ENCODE results near the gene KRT222.

The KRT222 gene

GRCh38 chr17:40699371-40699770, 34.4 kb upstream of the KRT222 start:
- ChIA-PET CTCF (no interaction called here), POLR2A (interaction anchor here (1.3 kb wide), 1 partner anchor 52 kb away, joined by 4 read pairs; the partner anchor contains the start of gene SMARCE1)
- TF ChIP-seq TARDBP (IDR thresholded peaks at IDR 0.05) (no peak), NFRKB (IDR thresholded peaks at IDR 0.05) (no peak), CTBP1 (IDR thresholded peaks at IDR 0.05; ENCODE audit: borderline replicate concordance) (no peak), LEF1 (IDR thresholded peaks at IDR 0.05; ENCODE audit: borderline replicate concordance) (no peak), ELF4 (IDR thresholded peaks at IDR 0.05) (no peak), L3MBTL2 (conservative IDR thresholded peaks at IDR 0.05) (no peak), BHLHE40 (IDR thresholded peaks at IDR 0.05; ENCODE audit: borderline replicate concordance) (no peak), FOXK2 (IDR thresholded peaks at IDR 0.05) (no peak), SP1 (IDR thresholded peaks at IDR 0.05) (no peak), ARNT (IDR thresholded peaks at IDR 0.05) (no peak)
- no peak for DNase-seq (ENCODE audit: extremely low spot score)

- CTCF ChIA-PET: interaction anchor here (0.7 to 1.1 kb wide), 2 partner anchors 44 to 82 kb away, joined by 3 to 4 read pairs; no protein-coding TSS in a partner anchor
- TF ChIP-seq SP1 (IDR thresholded peaks at IDR 0.05): no peak
- no peak for TF ChIP-seq TARDBP (IDR thresholded peaks at IDR 0.05)
- TF ChIP-seq PKNOX1 (IDR thresholded peaks at IDR 0.05): no peak
- no peak for TF ChIP-seq SUZ12 (IDR thresholded peaks at IDR 0.05)
- TF ChIP-seq FOXM1 (IDR thresholded peaks at IDR 0.05; ENCODE audit: borderline replicate concordance): no peak
- TF ChIP-seq NFRKB (IDR thresholded peaks at IDR 0.05): no peak
- TF ChIP-seq L3MBTL2 (conservative IDR thresholded peaks at IDR 0.05): no peak
- no peak for TF ChIP-seq BHLHE40 (IDR thresholded peaks at IDR 0.05; ENCODE audit: borderline replicate concordance)
- no peak for TF ChIP-seq ARNT (IDR thresholded peaks at IDR 0.05)
- no peak for TF ChIP-seq FOXK2 (IDR thresholded peaks at IDR 0.05)
- no peak for TF ChIP-seq ELF4 (IDR thresholded peaks at IDR 0.05)
- no peak for DNase-seq (ENCODE audit: extremely low spot score)
- POLR2A ChIA-PET: interaction anchor here (1.8 kb wide), 1 partner anchor 50 kb away, joined by 6 read pairs; the partner anchor contains the start of gene SMARCE1
Observed at GRCh38 chr17:40697297-40697696, 32.3 kb upstream of the KRT222 start.

- ChIA-PET POLR2A (interaction anchor here (1.8 kb wide), 1 partner anchor 49 kb away, joined by 6 read pairs; the partner anchor contains the start of gene SMARCE1), CTCF (interaction anchor here (0.7 to 1.1 kb wide), 2 partner anchors 43 to 81 kb away, joined by 3 to 4 read pairs; no protein-coding TSS in a partner anchor)
- DNase-seq (ENCODE audit: extremely low spot score): no peak
- TF ChIP-seq FOXM1 (IDR thresholded peaks at IDR 0.05; ENCODE audit: borderline replicate concordance): no peak
- no peak for TF ChIP-seq HDGF (IDR thresholded peaks at IDR 0.05; ENCODE audit: borderline replicate concordance)
- no peak for TF ChIP-seq PKNOX1 (IDR thresholded peaks at IDR 0.05)
Observed at GRCh38 chr17:40696651-40697072, 31.7 kb upstream of the KRT222 start.

GRCh38 chr17:40695874-40696472, 31.0 kb upstream of the KRT222 start:
- ChIA-PET CTCF (no interaction called here), POLR2A (interaction anchor here (0.9 kb wide), 1 partner anchor 48 kb away, joined by 3 read pairs; no protein-coding TSS in a partner anchor)
- no peak for TF ChIP-seq L3MBTL2 (conservative IDR thresholded peaks at IDR 0.05)
- no peak for TF ChIP-seq TARDBP (IDR thresholded peaks at IDR 0.05)
- no peak for TF ChIP-seq FOXA1 (IDR thresholded peaks at IDR 0.05)
- no peak for TF ChIP-seq HDGF (IDR thresholded peaks at IDR 0.05; ENCODE audit: borderline replicate concordance)
- no peak for TF ChIP-seq FOXM1 (IDR thresholded peaks at IDR 0.05; ENCODE audit: borderline replicate concordance)
- no peak for TF ChIP-seq LEF1 (IDR thresholded peaks at IDR 0.05; ENCODE audit: borderline replicate concordance)
- no peak for TF ChIP-seq SP1 (IDR thresholded peaks at IDR 0.05)
- TF ChIP-seq BHLHE40 (IDR thresholded peaks at IDR 0.05; ENCODE audit: borderline replicate concordance): no peak
- TF ChIP-seq NFRKB (IDR thresholded peaks at IDR 0.05): no peak
- TF ChIP-seq PKNOX1 (IDR thresholded peaks at IDR 0.05): no peak
- no peak for TF ChIP-seq CTBP1 (IDR thresholded peaks at IDR 0.05; ENCODE audit: borderline replicate concordance)
- TF ChIP-seq ELF4 (IDR thresholded peaks at IDR 0.05): no peak
- TF ChIP-seq FOXK2 (IDR thresholded peaks at IDR 0.05): no peak
- TF ChIP-seq ZNF384 (IDR thresholded peaks at IDR 0.05): no peak
- TF ChIP-seq SUZ12 (IDR thresholded peaks at IDR 0.05): no peak
- TF ChIP-seq ARNT (IDR thresholded peaks at IDR 0.05): no peak

GRCh38 chr17:40694584-40694983, 29.6 kb upstream of the KRT222 start:
- ChIA-PET CTCF (no interaction called here), POLR2A (no interaction called here)
- TF ChIP-seq SP1 (IDR thresholded peaks at IDR 0.05): no peak
- no peak for TF ChIP-seq ELF4 (IDR thresholded peaks at IDR 0.05)
- TF ChIP-seq BHLHE40 (IDR thresholded peaks at IDR 0.05; ENCODE audit: borderline replicate concordance): no peak
- TF ChIP-seq FOXA1 (IDR thresholded peaks at IDR 0.05): no peak
- no peak for TF ChIP-seq FOXK2 (IDR thresholded peaks at IDR 0.05)
- TF ChIP-seq L3MBTL2 (conservative IDR thresholded peaks at IDR 0.05): no peak
- TF ChIP-seq HDGF (IDR thresholded peaks at IDR 0.05; ENCODE audit: borderline replicate concordance): no peak
- no peak for TF ChIP-seq ZNF384 (IDR thresholded peaks at IDR 0.05)
- no peak for TF ChIP-seq FOXM1 (IDR thresholded peaks at IDR 0.05; ENCODE audit: borderline replicate concordance)
- TF ChIP-seq PKNOX1 (IDR thresholded peaks at IDR 0.05): no peak
- TF ChIP-seq CTBP1 (IDR thresholded peaks at IDR 0.05; ENCODE audit: borderline replicate concordance): no peak
- no peak for TF ChIP-seq SUZ12 (IDR thresholded peaks at IDR 0.05)
- TF ChIP-seq ARNT (IDR thresholded peaks at IDR 0.05): no peak
- TF ChIP-seq LEF1 (IDR thresholded peaks at IDR 0.05; ENCODE audit: borderline replicate concordance): no peak
- no peak for TF ChIP-seq TARDBP (IDR thresholded peaks at IDR 0.05)
- no peak for TF ChIP-seq NFRKB (IDR thresholded peaks at IDR 0.05)
- DNase-seq (ENCODE audit: extremely low spot score): no peak

More at GRCh38 chr17:40695874-40696472, 31.0 kb upstream of the KRT222 start:
- no peak for DNase-seq (ENCODE audit: extremely low spot score)
